Measurements from ENCODE around the gene ZNF205.

ZNF205 gene

GRCh38 chr16:3144321-3144983, 32.1 kb downstream of the ZNF205 start:
- in situ Hi-C loops (cut with MboI; ENCODE audit: low pct_unique_long_range_greater_than_20kb, low sequenced_read_pairs, unreplicated experiment) = no loop called here
- no peak for TF ChIP-seq CTCF (IDR thresholded peaks at IDR 0.05; ENCODE audit: extremely low read depth, insufficient read depth, missing control alignments)
- no peak for DNase-seq (ENCODE audit: low spot score)

- in situ Hi-C loops (cut with MboI; ENCODE audit: low pct_unique_long_range_greater_than_20kb, low sequenced_read_pairs, unreplicated experiment) = no loop called here
- no peak for DNase-seq (ENCODE audit: low spot score)
- no peak for TF ChIP-seq CTCF (IDR thresholded peaks at IDR 0.05; ENCODE audit: extremely low read depth, insufficient read depth, missing control alignments)
These were observed 32.8 kb downstream of the ZNF205 start for GRCh38 chr16:3145151-3145550.

- in situ Hi-C loops (cut with MboI; ENCODE audit: low pct_unique_long_range_greater_than_20kb, low sequenced_read_pairs, unreplicated experiment) = no loop called here
- no peak for DNase-seq (ENCODE audit: low spot score)
- no peak for TF ChIP-seq CTCF (IDR thresholded peaks at IDR 0.05; ENCODE audit: extremely low read depth, insufficient read depth, missing control alignments)
These were observed 33.3 kb downstream of the ZNF205 start for GRCh38 chr16:3145660-3146059.

- TF ChIP-seq CTCF (IDR thresholded peaks at IDR 0.05; ENCODE audit: extremely low read depth, insufficient read depth, missing control alignments) = no peak
- in situ Hi-C loops (cut with MboI; ENCODE audit: low pct_unique_long_range_greater_than_20kb, low sequenced_read_pairs, unreplicated experiment) = no loop called here
- DNase-seq (ENCODE audit: low spot score) = no peak
These were observed 34.8 kb downstream of the ZNF205 start for GRCh38 chr16:3147046-3147756.

- DNase-seq (ENCODE audit: low spot score) = no peak
- TF ChIP-seq CTCF (IDR thresholded peaks at IDR 0.05; ENCODE audit: extremely low read depth, insufficient read depth, missing control alignments) = no peak
- in situ Hi-C loops (cut with MboI; ENCODE audit: low pct_unique_long_range_greater_than_20kb, low sequenced_read_pairs, unreplicated experiment) = no loop called here
These were observed 35.3 kb downstream of the ZNF205 start for GRCh38 chr16:3147757-3148104.

GRCh38 chr16:3148256-3149192, 36.1 kb downstream of the ZNF205 start:
- in situ Hi-C loops (cut with MboI; ENCODE audit: low pct_unique_long_range_greater_than_20kb, low sequenced_read_pairs, unreplicated experiment) = no loop called here
- DNase-seq (ENCODE audit: low spot score) = no peak
- TF ChIP-seq CTCF (IDR thresholded peaks at IDR 0.05; ENCODE audit: extremely low read depth, insufficient read depth, missing control alignments) = no peak

Measured in GM13977 (cell line).